ENCODE data around the gene LMO3.

GRCh38 chr12:16622338-16622737 is 16.4 kb upstream of the LMO3 start:
- TF ChIP-seq, protein P1, sequence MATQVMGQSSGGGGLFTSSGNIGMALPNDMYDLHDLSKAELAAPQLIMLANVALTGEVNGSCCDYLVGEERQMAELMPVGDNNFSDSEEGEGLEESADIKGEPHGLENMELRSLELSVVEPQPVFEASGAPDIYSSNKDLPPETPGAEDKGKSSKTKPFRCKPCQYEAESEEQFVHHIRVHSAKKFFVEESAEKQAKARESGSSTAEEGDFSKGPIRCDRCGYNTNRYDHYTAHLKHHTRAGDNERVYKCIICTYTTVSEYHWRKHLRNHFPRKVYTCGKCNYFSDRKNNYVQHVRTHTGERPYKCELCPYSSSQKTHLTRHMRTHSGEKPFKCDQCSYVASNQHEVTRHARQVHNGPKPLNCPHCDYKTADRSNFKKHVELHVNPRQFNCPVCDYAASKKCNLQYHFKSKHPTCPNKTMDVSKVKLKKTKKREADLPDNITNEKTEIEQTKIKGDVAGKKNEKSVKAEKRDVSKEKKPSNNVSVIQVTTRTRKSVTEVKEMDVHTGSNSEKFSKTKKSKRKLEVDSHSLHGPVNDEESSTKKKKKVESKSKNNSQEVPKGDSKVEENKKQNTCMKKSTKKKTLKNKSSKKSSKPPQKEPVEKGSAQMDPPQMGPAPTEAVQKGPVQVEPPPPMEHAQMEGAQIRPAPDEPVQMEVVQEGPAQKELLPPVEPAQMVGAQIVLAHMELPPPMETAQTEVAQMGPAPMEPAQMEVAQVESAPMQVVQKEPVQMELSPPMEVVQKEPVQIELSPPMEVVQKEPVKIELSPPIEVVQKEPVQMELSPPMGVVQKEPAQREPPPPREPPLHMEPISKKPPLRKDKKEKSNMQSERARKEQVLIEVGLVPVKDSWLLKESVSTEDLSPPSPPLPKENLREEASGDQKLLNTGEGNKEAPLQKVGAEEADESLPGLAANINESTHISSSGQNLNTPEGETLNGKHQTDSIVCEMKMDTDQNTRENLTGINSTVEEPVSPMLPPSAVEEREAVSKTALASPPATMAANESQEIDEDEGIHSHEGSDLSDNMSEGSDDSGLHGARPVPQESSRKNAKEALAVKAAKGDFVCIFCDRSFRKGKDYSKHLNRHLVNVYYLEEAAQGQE (IDR thresholded peaks at IDR 0.05) = no peak
- TF ChIP-seq, protein P2, sequence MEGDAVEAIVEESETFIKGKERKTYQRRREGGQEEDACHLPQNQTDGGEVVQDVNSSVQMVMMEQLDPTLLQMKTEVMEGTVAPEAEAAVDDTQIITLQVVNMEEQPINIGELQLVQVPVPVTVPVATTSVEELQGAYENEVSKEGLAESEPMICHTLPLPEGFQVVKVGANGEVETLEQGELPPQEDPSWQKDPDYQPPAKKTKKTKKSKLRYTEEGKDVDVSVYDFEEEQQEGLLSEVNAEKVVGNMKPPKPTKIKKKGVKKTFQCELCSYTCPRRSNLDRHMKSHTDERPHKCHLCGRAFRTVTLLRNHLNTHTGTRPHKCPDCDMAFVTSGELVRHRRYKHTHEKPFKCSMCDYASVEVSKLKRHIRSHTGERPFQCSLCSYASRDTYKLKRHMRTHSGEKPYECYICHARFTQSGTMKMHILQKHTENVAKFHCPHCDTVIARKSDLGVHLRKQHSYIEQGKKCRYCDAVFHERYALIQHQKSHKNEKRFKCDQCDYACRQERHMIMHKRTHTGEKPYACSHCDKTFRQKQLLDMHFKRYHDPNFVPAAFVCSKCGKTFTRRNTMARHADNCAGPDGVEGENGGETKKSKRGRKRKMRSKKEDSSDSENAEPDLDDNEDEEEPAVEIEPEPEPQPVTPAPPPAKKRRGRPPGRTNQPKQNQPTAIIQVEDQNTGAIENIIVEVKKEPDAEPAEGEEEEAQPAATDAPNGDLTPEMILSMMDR (IDR thresholded peaks at IDR 0.05) = no peak
- TF ChIP-seq POLR2A (IDR thresholded peaks at IDR 0.05; ENCODE audit: low read length) = no peak
- TF ChIP-seq FOXS1 (CRISPR knock-in tag; IDR thresholded peaks at IDR 0.05) = no peak
- TF ChIP-seq, protein P3, sequence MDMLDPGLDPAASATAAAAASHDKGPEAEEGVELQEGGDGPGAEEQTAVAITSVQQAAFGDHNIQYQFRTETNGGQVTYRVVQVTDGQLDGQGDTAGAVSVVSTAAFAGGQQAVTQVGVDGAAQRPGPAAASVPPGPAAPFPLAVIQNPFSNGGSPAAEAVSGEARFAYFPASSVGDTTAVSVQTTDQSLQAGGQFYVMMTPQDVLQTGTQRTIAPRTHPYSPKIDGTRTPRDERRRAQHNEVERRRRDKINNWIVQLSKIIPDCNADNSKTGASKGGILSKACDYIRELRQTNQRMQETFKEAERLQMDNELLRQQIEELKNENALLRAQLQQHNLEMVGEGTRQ (IDR thresholded peaks at IDR 0.05) = no peak
- no peak for TF ChIP-seq HES2 (IDR thresholded peaks at IDR 0.05)
- TF ChIP-seq RAD21 (conservative IDR thresholded peaks at IDR 0.05 in 1 of 2, IDR thresholded peaks at IDR 0.05 in 1 of 2) = no peak
- TF ChIP-seq, protein P4, sequence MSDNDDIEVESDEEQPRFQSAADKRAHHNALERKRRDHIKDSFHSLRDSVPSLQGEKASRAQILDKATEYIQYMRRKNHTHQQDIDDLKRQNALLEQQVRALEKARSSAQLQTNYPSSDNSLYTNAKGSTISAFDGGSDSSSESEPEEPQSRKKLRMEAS (IDR thresholded peaks at IDR 0.05) = no peak
- no peak for TF ChIP-seq ZFP36 (IDR thresholded peaks at IDR 0.05; ENCODE audit: borderline replicate concordance, partially characterized antibody)
- no peak for TF ChIP-seq JUNB (IDR thresholded peaks at IDR 0.05)

Data from A549 (cell line).